Heart right ventricle (tissue), 16 donors: Measurements from ENCODE around the gene TRIP13. TPM values are rescaled to one million over a fixed set of nuclear protein-coding genes. Genes with fewer than 3 reads are reported as not detected.
"Not testable (repeated sequence)": the region's sequence is repeated elsewhere in the genome, so short reads cannot be mapped to it uniquely, and the experiment has no call there.

Experiments used
- ATAC-seq, 8 donors: fragments of 200-7000 bp; cut with Tn5 transposase; one replicate each; pipeline ENCODE4 v1.9.1; 2020; ENCODE audit warnings: mild to moderate bottlenecking in 8 of 8, moderate library complexity in 8 of 8, moderate number of reproducible peaks in 1 of 8
- DNase-seq, 2 donors: peaks; one replicate each; pipeline ENCODE4 v3.0.0-alpha.2; 2020
- H3K27ac ChIP-seq, 10 donors: fragments of 200-600 bp; sonication (generic) in 2 of 10; one replicate each; pipeline versions ENCODE4 v1.5.0 to v1.8.0; 2020 to 2022; ENCODE audit warnings: mild to moderate bottlenecking in 3 of 10
- H3K27me3 ChIP-seq, 7 donors: fragments of 200-600 bp; one replicate each; pipeline ENCODE4 v1.8.0; 2021 to 2022; ENCODE audit warnings: mild to moderate bottlenecking in 2 of 7
- H3K36me3 ChIP-seq, 9 donors: fragments of 200-600 bp; sonication (generic) in 1 of 9; one replicate each; pipeline versions ENCODE4 v1.5.0 to v1.8.0; 2020 to 2022; ENCODE audit warnings: mild to moderate bottlenecking in 2 of 9
- H3K4me1 ChIP-seq, 9 donors: fragments of 200-600 bp; sonication (generic) in 1 of 9; one replicate each; pipeline versions ENCODE4 v1.5.0 to v1.8.0; 2020 to 2022; ENCODE audit warnings: mild to moderate bottlenecking in 4 of 9
- H3K4me3 ChIP-seq, 10 donors: fragments of 200-600 bp; sonication (generic) in 2 of 10; one replicate each; pipeline versions ENCODE4 v1.5.0 to v1.8.0; 2020 to 2022; ENCODE audit warnings: mild to moderate bottlenecking in 7 of 10, moderate library complexity in 2 of 10
- H3K9me3 ChIP-seq, 11 donors: fragments of 200-600 bp in 10 of 11; sonication (generic) in 2 of 11; one replicate each; pipeline versions ENCODE4 v1.5.0 to v1.8.0; 2013 to 2022; ENCODE audit warnings: mild to moderate bottlenecking in 2 of 11, control low read depth in 1 of 11, moderate library complexity in 1 of 11
- WGBS, 2 donors: extraction: QIAGEN DNeasy Blood & Tissue Kit; methylation state at CpG; one replicate each; pipeline ENCODE4 v1.1.7; 2013; ENCODE audit warnings: inconsistent platforms in 1 of 2; 5-methylcytosine and 5-hydroxymethylcytosine counted together
- intact Hi-C, 10 donors: fragments of 100-400 bp; cut with DNase I; formaldehyde crosslinking; loops; one replicate each; pipeline versions ENCODE4 v1.11.1 to v1.14.2; 2022
- long read RNA-seq, 3 donors: library from polyadenylated mRNA; unstranded; transcript quantifications; one replicate each; pipeline ENCODE4 v2.0.0, GENCODE V29; 2020 to 2021
- polyA plus RNA-seq, 2 donors: library from polyadenylated mRNA; stranded (reverse); fragments of 200-250 nt; gene quantifications; one replicate each; pipeline ENCODE4 v1.2.3, GENCODE V29; 2013
- total RNA-seq, 10 donors: library from RNA; stranded (reverse); fragmentation: NEBNext Ultra II Directional in 3 of 10; extraction: Animal tissue kit (Norgen Biotek cat#: 25700) in 3 of 10; gene quantifications; one replicate each; pipeline versions ENCODE4 v1.2.1 to v1.2.4, GENCODE V29; 2021 to 2023
- TF ChIP-seq, protein P1 (sequence below), 9 donors: fragments of 200-600 bp; sonication (generic) in 2 of 9; IDR thresholded peaks; one replicate each; pipeline versions ENCODE4 v1.5.0 to v1.8.0; 2021 to 2022; ENCODE audit warnings: antibody characterized with exemption in 9 of 9, mild to moderate bottlenecking in 5 of 9, moderate library complexity in 1 of 9
- donor health status: Arrhythmogenic right ventricular cardiomyopathy.
- donor health status: ischemic (EF 13 %, LVEDD 7.1; RV severe dilation, severe dysfunction).
- donor health status: healthy with polysubstance abuse.
- donor health status: DM: no; HTN: yes; CAD: no.
- donor health status: DM: no; HTN: no; CAD: no.
- donor health status: ischemic (EF 25% LVEDD 6.9; RV normal size, moderate dysfunction).
- donor health status: ischemic (EF 25% LVEDD 5.7; RV mildly dilated, moderate dysfunction).
- donor health status: healthy.
- donor health status: DM: yes; HTN: yes; CAD: no.
- donor health status: Ischemic cardiomyopathy.
- donor health status: ischemic (EF 35%, LVEDD 5.7; RV mildly dilated, moderate dysfunction).
- donor health status: nonischemic (EF 11% LVEDD 7.7; RV severe dilation, severe dysfunction).
- donor health status: DM: yes; HTN: yes; CAD: no.
- donor health status: PGD.
- donor health status: ischemic (EF 29% LVEDD 5.4; RV normal size, mild dysfunction).
- donor health status: nonischemic (EF 23%, LVEDD 6.1; RV moderate dilation, normal function).

Gene TRIP13, protein sequence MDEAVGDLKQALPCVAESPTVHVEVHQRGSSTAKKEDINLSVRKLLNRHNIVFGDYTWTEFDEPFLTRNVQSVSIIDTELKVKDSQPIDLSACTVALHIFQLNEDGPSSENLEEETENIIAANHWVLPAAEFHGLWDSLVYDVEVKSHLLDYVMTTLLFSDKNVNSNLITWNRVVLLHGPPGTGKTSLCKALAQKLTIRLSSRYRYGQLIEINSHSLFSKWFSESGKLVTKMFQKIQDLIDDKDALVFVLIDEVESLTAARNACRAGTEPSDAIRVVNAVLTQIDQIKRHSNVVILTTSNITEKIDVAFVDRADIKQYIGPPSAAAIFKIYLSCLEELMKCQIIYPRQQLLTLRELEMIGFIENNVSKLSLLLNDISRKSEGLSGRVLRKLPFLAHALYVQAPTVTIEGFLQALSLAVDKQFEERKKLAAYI
- total RNA-seq (1 to 10 TPM in 5 of 10 donors, under 1 TPM in 4, not detected in 1; 0.32 to 2.8 (median 1.2) TPM), polyA plus RNA-seq (under 1 TPM; 0.22 to 0.86 TPM)
- long read RNA-seq, donor 1, partial matches to known transcripts = 0 of 3 reads
- long read RNA-seq, donor 1, other reads (novel, unspliced or antisense) = 2 of 3 reads
- long read RNA-seq, donor 2, partial matches to known transcripts = 0 of 2 reads
- long read RNA-seq, donor 2, other reads (novel, unspliced or antisense) = 0 of 2 reads
- long read RNA-seq, donor 3, partial matches to known transcripts = 0 of 4 reads
- long read RNA-seq, donor 3, other reads (novel, unspliced or antisense) = 0 of 4 reads

DNA sequence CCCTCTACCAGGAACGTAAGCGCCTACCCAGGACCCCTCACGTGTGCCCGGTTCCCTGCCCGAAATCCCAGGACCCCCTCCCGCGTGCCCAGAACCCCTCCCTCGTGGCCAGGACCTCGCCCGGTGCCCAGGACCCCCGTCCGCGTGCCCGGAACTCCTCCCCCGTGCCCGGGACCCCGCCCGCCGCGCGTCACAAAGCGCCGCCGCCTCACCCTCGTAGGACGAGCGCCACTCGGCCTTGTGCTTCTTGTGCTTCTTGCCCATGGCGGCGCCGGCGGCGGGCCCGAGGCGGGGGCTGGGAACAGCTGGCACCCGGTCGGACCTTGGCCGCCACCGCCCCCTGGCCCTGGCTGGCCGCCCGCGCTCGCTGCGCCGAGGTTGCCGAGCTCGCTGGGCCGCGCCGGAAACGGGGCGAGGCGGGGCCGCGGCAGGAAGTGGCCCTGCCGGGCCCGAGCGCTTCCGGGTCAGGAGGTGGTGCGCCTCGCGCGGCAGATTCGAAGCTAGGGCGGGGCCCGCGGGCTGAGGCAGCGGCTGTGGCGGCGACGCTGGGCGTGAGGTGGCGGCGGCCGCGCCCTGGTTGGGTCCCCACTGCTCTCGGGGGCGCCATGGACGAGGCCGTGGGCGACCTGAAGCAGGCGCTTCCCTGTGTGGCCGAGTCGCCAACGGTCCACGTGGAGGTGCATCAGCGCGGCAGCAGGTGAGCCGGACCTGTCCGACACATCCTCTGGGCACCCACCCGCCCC lies at the start of gene TRIP13, which contains the start of gene BRD9:
TSS of gene TRIP13 (plus strand) at position 491 of the 743 bp plus-strand sequence. CDS start at position 606, 115 bp downstream.
TSS of gene BRD9 (minus strand) at position 408 of the 743 bp plus-strand sequence. CDS start at position 264, 144 bp downstream.
- TF ChIP-seq, protein P1, sequence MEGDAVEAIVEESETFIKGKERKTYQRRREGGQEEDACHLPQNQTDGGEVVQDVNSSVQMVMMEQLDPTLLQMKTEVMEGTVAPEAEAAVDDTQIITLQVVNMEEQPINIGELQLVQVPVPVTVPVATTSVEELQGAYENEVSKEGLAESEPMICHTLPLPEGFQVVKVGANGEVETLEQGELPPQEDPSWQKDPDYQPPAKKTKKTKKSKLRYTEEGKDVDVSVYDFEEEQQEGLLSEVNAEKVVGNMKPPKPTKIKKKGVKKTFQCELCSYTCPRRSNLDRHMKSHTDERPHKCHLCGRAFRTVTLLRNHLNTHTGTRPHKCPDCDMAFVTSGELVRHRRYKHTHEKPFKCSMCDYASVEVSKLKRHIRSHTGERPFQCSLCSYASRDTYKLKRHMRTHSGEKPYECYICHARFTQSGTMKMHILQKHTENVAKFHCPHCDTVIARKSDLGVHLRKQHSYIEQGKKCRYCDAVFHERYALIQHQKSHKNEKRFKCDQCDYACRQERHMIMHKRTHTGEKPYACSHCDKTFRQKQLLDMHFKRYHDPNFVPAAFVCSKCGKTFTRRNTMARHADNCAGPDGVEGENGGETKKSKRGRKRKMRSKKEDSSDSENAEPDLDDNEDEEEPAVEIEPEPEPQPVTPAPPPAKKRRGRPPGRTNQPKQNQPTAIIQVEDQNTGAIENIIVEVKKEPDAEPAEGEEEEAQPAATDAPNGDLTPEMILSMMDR (IDR thresholded peaks at IDR 0.05) = peak in 3 of 9 donors; percentile 3 to 30 (median 29)

DNA sequence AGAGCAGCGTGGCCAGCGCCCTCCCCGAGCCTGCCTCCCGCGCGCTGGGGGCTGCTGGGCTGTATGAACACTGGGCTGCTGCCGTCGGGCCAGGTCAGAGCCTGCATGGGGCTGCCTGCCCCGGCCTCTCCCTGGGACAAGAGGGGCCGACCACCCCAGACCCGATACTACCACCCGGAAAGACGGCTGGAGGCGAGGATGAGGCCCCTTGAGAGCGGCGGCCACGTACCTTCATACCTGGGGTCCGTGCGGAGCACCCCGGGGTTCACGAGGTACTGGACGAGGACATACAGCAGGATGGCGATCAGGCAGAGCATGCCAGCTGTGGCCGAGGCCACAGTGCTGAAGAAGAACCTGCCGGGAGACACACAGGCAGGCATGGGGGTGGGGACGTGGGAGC lies 49.3 kb upstream of the TRIP13 start:
- ATAC-seq = peak in 1 of 8 donors; percentile 1
- intact Hi-C loops = loop anchor here in 5 of 10 donors (5.0 to 10.0 kb wide), 2 partner anchors 86 to 89 kb away; no protein-coding TSS in a partner anchor
- H3K36me3 ChIP-seq, H3K9me3 ChIP-seq, DNase-seq, H3K4me1 ChIP-seq, H3K4me3 ChIP-seq, H3K27ac ChIP-seq, H3K27me3 ChIP-seq: not testable (repeated sequence)
- 91 to 94% methylated on average over 14 to 16 of the region's 26 CpGs for WGBS, 2 donors

More for the DNA sequence above, at the start of gene TRIP13, which contains the start of gene BRD9:
- Histone ChIP-seq H3K27ac (peak within 1 kb of the TSS; percentile 74 to 95 (median 93)), H3K4me3 (peak within 1 kb of the TSS; percentile 57 to 92 (median 82)), H3K36me3 (peaks cover 0 to 45% (median 19%) of the 10 kb centered on the region in 9 donors), H3K27me3 (no peaks in the 10 kb centered on the region), H3K9me3 (no peaks in the 10 kb centered on the region), H3K4me1 (peaks cover 2 to 27% (median 21%) of the 10 kb centered on the region in 9 donors)
- 0 to 1% methylated on average over 75 to 91 of the region's 91 CpGs for WGBS, 2 donors
- DNase-seq = peak; percentile 77 to 86
- intact Hi-C loops = loop anchor here in 1 of 10 donors (5.0 kb wide), 1 partner anchor 135 kb away; no protein-coding TSS in a partner anchor
- peak; percentile 92 to 97 (median 96) for ATAC-seq

DNA sequence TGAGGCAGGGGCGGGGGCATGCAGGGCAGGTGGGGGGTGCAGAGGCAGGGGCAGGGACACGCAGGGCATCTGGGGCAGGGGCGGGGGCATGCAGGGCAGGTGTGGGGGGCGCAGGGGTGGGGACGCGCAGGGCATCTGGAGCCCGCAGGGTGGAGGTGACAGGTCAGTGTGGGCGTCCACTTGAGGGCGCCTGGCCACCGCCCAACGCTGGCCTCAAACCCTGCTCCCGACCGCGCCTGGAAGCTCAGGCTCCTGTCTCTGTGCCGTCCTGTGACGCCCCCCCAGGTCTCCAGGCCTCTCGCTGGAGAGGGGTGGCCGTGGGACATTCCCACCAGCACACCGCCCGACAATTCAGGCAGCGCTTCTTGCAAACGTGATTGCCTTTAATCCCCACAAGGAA lies 48.8 kb upstream of the TRIP13 start:
- H3K27me3 ChIP-seq, H3K27ac ChIP-seq, DNase-seq, H3K4me3 ChIP-seq, H3K4me1 ChIP-seq, H3K36me3 ChIP-seq, H3K9me3 ChIP-seq: not testable (repeated sequence)
- 77 to 92% methylated on average over 21 to 22 of the region's 22 CpGs for WGBS, 2 donors
- intact Hi-C loops = loop anchor here in 5 of 10 donors (5.0 to 10.0 kb wide), 2 partner anchors 87 to 89 kb away; no protein-coding TSS in a partner anchor
- peak in 1 of 8 donors; percentile 4 for ATAC-seq

DNA sequence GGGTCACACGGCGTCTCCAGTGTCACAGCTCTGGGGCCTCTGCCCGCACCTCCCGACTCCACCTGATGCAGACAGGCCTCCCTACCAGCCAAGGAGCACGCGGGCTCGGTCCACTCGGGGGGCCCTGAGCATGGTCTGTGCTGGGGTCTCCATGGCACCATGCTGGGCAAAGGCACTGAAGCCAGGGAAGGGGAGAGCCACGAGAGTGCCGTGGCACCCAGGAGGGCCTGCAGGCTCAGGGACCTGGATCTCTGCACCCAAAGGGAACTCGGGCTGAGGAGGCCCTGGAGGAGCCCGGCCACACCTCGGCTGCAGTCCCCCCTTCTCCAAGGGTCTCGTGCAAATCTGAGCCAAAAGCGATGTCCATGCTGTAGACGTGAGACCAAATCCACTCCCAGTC lies 48.3 kb upstream of the TRIP13 start:
- not testable (repeated sequence) for H3K9me3 ChIP-seq, H3K4me3 ChIP-seq, H3K36me3 ChIP-seq, H3K27ac ChIP-seq, H3K4me1 ChIP-seq, H3K27me3 ChIP-seq
- DNase-seq (peak in 1 of 2 donors; percentile 8), ATAC-seq (peak in 1 of 8 donors; percentile 2)
- intact Hi-C loops = loop anchor here in 5 of 10 donors (5.0 to 10.0 kb wide), 2 partner anchors 87 to 90 kb away; no protein-coding TSS in a partner anchor
- 94% methylated on average over 14 of the region's 16 CpGs for WGBS, 2 donors

DNA sequence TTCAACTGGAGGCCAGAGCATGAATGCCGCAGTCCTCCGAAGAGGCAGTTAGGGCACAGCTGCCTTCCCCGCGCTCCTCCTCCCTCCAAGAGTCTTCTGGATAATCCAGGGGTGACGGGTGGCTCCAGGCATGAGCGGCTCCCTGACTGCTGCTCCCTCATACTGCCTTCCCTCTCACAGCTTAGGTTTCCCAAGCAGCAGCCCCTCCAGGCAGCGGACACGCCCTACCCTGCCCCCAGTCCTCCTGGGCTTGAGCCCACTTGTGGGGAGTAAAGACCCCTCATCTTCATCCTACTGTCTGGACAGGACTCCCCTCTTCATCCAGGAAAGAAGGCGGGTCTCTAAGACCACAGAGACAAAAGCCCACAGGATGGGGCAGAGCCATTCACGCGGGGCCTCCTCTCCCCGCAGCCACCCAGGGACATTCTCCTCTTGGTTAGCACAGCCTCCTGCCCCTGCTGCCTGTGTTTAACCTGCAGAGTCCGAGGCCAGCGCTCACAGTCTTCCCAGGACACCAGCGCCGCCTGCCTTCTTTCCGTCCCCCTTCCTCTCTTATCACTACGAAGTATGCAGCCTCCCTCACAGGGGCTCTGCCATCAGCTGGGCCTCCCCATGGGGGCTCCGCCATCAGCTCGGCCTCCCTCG lies 47.5 kb upstream of the TRIP13 start:
- peak in 2 of 8 donors; percentile 8 to 39 for ATAC-seq
- H3K9me3 ChIP-seq, H3K36me3 ChIP-seq, H3K4me1 ChIP-seq, H3K27ac ChIP-seq, H3K4me3 ChIP-seq: not testable (repeated sequence)
- peak in 1 of 2 donors; percentile 8 for DNase-seq
- peaks cover 0 to 11% (median 4%) of the 10 kb centered on the region in 7 donors for H3K27me3 ChIP-seq
- intact Hi-C loops = loop anchor here in 6 of 10 donors (5.0 to 10.0 kb wide), 2 partner anchors 88 to 90 kb away; no protein-coding TSS in a partner anchor
- 73 to 83% methylated on average over 12 to 16 of the region's 21 CpGs for WGBS, 2 donors

DNA sequence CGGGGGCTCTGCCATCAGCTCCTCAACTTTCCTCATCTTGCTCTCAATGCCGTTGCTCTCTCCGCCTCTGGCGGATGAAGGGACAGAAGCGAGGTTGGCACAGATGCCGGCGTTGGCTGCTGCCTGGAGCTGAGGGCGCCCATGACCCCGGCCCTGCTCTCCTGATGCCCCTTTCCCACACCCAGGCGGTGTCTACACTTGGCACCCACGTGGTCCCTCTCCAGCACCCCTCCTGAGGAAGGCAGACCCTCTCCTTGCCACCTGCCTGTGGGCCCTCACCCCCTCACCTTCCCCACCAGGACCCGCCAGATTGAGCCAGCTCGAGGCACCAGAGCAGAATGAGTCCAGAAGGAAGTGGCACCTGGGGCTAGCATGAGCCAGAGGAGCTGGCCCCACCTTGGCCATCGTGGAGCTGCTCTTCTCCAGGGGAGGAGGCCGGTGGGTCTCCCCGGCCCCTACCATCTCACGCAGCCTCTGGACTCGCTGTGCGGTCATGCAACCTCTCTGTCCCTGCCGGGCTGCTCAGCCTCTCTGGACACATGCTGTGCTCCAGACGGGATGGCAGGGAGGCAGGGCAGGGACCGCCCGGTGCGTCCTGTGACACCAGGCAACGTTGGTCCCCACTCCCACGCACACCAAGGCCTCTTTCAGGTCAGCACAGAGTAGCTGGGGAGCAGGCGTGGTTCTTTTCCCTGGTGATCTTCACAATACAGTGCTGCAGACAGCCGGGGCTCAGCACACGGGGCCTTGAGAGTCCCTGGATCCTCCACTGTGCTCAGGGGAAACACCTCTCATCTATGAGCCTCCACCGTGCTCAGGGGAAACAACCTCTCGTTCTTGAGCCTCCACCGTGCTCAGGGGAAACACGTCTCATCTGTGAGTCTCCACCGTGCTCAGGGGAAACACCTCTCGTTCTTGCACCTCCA lies 46.7 kb upstream of the TRIP13 start:
- intact Hi-C loops = loop anchor here in 6 of 10 donors (5.0 to 10.0 kb wide), 2 partner anchors 89 to 91 kb away; no protein-coding TSS in a partner anchor
- 83 to 85% methylated on average over 25 of the region's 35 CpGs for WGBS, 2 donors
- not testable (repeated sequence) for H3K4me3 ChIP-seq, DNase-seq, H3K4me1 ChIP-seq, H3K9me3 ChIP-seq, H3K27ac ChIP-seq, H3K36me3 ChIP-seq
- peak in 1 of 8 donors; percentile 10 for ATAC-seq
- H3K27me3 ChIP-seq = peaks cover 0 to 19% (median 11%) of the 10 kb centered on the region in 7 donors

DNA sequence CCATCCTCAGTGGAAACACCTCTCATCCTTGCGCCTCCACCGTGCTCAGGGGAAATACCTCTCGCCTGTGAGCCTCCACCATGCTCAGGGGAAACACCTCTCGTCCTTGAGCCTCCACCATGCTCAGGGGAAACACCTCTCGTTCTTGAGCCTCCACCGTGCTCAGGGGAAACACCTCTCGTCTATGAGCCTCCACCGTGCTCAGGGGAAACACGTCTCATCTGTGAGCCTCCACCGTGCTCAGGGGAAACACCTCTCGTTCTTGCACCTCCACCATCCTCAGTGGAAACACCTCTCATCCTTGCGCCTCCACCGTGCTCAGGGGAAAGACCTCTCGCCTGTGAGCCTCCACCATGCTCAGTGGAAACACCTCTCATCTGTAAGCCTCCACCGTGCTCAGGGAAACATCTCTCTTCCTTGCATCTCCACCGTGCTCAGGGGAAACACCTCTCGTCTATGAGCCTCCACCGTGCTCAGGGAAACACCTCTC lies 46.0 kb upstream of the TRIP13 start:
- H3K36me3 ChIP-seq, H3K9me3 ChIP-seq, H3K4me1 ChIP-seq, H3K4me3 ChIP-seq, H3K27ac ChIP-seq, DNase-seq, ATAC-seq: not testable (repeated sequence)
- intact Hi-C loops = loop anchor here in 6 of 10 donors (5.0 to 10.0 kb wide), 2 partner anchors 89 to 92 kb away; no protein-coding TSS in a partner anchor
- peaks cover 0 to 20% (median 11%) of the 10 kb centered on the region in 7 donors for H3K27me3 ChIP-seq
- WGBS, 2 donors = 85 to 87% methylated on average over 18 of the region's 18 CpGs
